Breast epithelium (tissue), 4 donors: ENCODE data around the gene FABP1. TPM values are rescaled to one million over a fixed set of nuclear protein-coding genes. Genes with fewer than 3 reads are reported as not detected.

ENCODE experiments used
- DNase-seq, 2 donors: peaks; one replicate each; pipeline ENCODE4 v3.0.0-alpha.2; 2019; ENCODE audit warnings: low spot score in 2 of 2
- H3K27ac ChIP-seq, 2 donors: fragments of 200-600 bp; sonication (generic) in 1 of 2; one replicate each; pipeline ENCODE4 v1.5.1; 2016 to 2019; ENCODE audit warnings: mild to moderate bottlenecking in 1 of 2
- H3K27me3 ChIP-seq, 2 donors: fragments of 200-600 bp; sonication (generic) in 1 of 2; one replicate each; pipeline versions ENCODE4 v1.5.1 to v1.6.0; 2017 to 2019; ENCODE audit warnings: control low read depth in 1 of 2, mild to moderate bottlenecking in 1 of 2
- H3K36me3 ChIP-seq: fragments of 200-600 bp; one replicate; pipeline ENCODE4 v1.5.1; 2019
- H3K4me1 ChIP-seq, 2 donors: fragments of 200-600 bp; sonication (generic); one replicate each; pipeline ENCODE4 v1.5.1; 2016 to 2019; ENCODE audit warnings: control low read depth in 1 of 2
- H3K4me3 ChIP-seq, 3 donors: fragments of 200-600 bp; sonication (generic); 1 replicate in 2 of 3; 2 replicates in 1 of 3; pipeline ENCODE4 v1.5.1; 2016 to 2019; ENCODE audit warnings: mild to moderate bottlenecking in 3 of 3, moderate library complexity in 2 of 3
- H3K9me3 ChIP-seq, 2 donors: fragments of 200-600 bp; sonication (generic) in 1 of 2; one replicate each; pipeline ENCODE4 v1.5.1; 2016 to 2019; ENCODE audit warnings: control low read depth in 1 of 2
- POLR2A ChIP-seq: fragments of 450-650 bp; IDR thresholded peaks from one replicate; pipeline ENCODE4 v1.6.1; 2016; ENCODE audit warnings: antibody characterized with exemption, mild to moderate bottlenecking, moderate library complexity
- POLR2AphosphoS5 ChIP-seq, 3 donors: sonication (generic); formaldehyde crosslinking; IDR thresholded peaks; one replicate each; pipeline ENCODE4 v1.6.1; 2017; ENCODE audit warnings: antibody characterized with exemption in 3 of 3
- intact Hi-C: fragments of 100-400 bp; cut with DNase I; formaldehyde crosslinking; loops from one replicate; pipeline ENCODE4 v1.15.1; 2023; ENCODE audit warnings: low total_unique reads
- total RNA-seq, 3 donors: library from RNA; depleted of rRNA; stranded (reverse); fragments of >200 nt; gene quantifications; one replicate each; pipeline ENCODE4 v1.1.0, GENCODE V29; 2016
- TF ChIP-seq, protein P1 (sequence below), 3 donors: fragments of 450-650 bp; IDR thresholded peaks; one replicate each; pipeline ENCODE4 v1.5.1; 2016 to 2017; ENCODE audit warnings: antibody characterized with exemption in 3 of 3, mild to moderate bottlenecking in 3 of 3, moderate library complexity in 3 of 3

Gene FABP1
- total RNA-seq, 3 donors from 2014 or later, result 20.0 TPM; not detected in 2

DNA sequence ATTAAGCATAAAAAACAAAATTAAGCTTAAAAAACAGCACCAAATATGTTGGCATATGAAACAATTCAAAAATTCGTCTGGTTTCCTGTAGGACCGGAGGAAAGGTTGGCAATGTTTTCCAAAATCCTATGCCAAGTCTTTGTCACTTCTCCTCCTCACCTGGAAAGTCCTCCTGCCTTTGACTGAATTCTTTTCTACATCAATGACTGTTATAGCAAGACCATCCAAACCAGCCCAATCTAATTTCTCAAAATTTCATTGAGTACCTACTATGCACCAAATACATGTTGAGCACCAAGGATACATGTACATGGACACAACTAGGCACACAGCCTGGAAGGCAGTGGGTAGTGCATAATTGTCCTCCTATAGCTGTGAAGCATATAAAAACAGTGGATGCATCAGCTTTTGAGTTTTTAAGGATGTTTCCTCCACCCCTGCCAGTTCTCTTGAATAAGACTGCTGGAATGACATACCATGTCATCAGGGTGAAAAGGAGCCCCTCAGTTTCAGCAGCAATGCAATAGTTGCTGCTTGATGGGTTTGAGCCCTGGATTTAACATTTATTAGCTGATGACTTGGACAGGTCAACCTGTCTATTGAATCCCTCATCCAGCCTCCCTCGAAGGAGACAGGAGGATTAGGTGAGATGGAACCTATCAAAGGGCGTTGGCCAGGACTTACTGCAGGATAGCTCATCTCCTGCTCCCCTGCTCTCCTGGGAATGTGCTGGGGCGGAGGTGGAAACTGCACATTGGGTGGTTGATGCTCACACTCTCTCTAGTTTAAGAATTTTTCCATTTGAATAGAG is 4.5 kb downstream of the FABP1 start:
- Histone ChIP-seq H3K4me3 (no peak overlapping the region), H3K27ac (no peak overlapping the region), H3K36me3 (no peaks in the 10 kb centered on the region), H3K9me3 (no peaks in the 10 kb centered on the region), H3K27me3 (no peaks in the 10 kb centered on the region), H3K4me1 (no peaks in the 10 kb centered on the region)
- TF ChIP-seq POLR2AphosphoS5 (IDR thresholded peaks at IDR 0.05) (no peak), POLR2A (no peak)
- TF ChIP-seq, protein P1, sequence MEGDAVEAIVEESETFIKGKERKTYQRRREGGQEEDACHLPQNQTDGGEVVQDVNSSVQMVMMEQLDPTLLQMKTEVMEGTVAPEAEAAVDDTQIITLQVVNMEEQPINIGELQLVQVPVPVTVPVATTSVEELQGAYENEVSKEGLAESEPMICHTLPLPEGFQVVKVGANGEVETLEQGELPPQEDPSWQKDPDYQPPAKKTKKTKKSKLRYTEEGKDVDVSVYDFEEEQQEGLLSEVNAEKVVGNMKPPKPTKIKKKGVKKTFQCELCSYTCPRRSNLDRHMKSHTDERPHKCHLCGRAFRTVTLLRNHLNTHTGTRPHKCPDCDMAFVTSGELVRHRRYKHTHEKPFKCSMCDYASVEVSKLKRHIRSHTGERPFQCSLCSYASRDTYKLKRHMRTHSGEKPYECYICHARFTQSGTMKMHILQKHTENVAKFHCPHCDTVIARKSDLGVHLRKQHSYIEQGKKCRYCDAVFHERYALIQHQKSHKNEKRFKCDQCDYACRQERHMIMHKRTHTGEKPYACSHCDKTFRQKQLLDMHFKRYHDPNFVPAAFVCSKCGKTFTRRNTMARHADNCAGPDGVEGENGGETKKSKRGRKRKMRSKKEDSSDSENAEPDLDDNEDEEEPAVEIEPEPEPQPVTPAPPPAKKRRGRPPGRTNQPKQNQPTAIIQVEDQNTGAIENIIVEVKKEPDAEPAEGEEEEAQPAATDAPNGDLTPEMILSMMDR (IDR thresholded peaks at IDR 0.05), result no peak
- intact Hi-C loops, result no loop called here
- no peak for DNase-seq

DNA sequence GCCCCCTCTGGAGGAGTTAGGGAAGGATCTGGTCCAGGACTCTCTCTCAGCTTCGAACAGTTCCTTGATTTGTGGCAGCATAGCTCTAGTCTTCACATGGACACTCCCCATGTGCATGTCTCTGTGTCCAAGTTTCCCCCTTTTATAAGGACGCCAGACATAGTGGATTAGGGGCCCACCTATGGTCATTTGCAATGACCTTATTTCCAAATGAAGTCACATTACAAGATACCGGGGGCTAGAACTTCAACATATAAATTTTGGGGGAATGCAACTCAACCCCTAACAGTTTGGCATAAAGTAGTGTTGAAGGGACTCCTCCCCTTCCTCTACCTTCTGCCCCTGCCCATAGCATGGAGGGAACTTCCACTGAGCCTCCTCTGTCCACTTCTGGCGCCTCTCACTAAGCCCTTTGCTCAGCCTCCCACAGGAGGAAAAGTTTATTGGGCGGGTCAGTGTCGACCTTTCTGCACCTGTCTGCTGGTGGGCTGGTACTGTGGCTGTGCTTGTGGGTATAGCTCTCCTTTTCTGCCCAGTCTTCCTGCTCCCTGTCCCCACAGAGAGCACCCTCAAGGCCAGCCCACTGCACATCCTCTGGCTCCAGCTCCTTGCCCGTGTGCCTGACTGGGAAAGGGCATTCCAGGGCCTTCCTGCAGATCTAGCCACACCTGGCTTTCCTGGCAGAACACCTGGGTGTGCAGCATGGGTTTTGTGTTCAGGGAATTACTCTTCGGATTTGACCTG is 5.5 kb downstream of the FABP1 start:
- no peak overlapping the region for H3K4me3 ChIP-seq
- intact Hi-C loops, result no loop called here
- H3K9me3 ChIP-seq, result no peaks in the 10 kb centered on the region
- no peak overlapping the region for H3K27ac ChIP-seq
- H3K27me3 ChIP-seq, result no peaks in the 10 kb centered on the region
- DNase-seq, result no peak
- H3K4me1 ChIP-seq, result no peaks in the 10 kb centered on the region
- no peaks in the 10 kb centered on the region for H3K36me3 ChIP-seq
- TF ChIP-seq POLR2A, result no peak
- TF ChIP-seq, protein P1 (IDR thresholded peaks at IDR 0.05), result no peak
- TF ChIP-seq POLR2AphosphoS5 (IDR thresholded peaks at IDR 0.05), result no peak

- no peak for TF ChIP-seq POLR2A
- TF ChIP-seq POLR2AphosphoS5 (IDR thresholded peaks at IDR 0.05), result no peak
- TF ChIP-seq, protein P1 (IDR thresholded peaks at IDR 0.05), result no peak
- H3K27me3 ChIP-seq, result no peaks in the 10 kb centered on the region
- no peak for DNase-seq
- no peaks in the 10 kb centered on the region for H3K9me3 ChIP-seq
- intact Hi-C loops, result no loop called here
- no peak overlapping the region for H3K4me3 ChIP-seq
- no peaks in the 10 kb centered on the region for H3K36me3 ChIP-seq
- no peaks in the 10 kb centered on the region for H3K4me1 ChIP-seq
- no peak overlapping the region for H3K27ac ChIP-seq
Observed at GRCh38 chr2:88121678-88122077, 6.2 kb downstream of the FABP1 start.

DNA sequence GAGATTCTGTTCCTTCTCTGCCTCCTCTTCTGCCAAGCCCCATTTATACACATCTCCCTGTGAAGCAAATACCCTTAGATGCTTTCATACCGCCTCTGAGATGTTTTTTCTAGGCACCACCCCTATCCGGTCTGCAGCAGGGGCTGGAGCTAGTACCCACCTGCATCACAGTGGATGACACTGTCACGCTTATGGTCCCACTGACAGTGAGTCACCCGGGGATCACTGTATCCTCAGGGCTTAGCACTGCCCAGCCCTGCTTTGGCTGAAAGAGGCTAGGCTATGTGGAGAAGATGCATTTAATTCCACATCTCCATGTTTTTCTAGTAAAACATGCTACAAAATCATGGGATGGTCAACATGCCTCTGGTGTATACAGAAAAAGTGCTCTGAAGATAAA is 9.9 kb downstream of the FABP1 start:
- Histone ChIP-seq H3K4me1 (no peaks in the 10 kb centered on the region), H3K36me3 (no peaks in the 10 kb centered on the region), H3K27me3 (no peaks in the 10 kb centered on the region), H3K27ac (no peak overlapping the region), H3K9me3 (no peaks in the 10 kb centered on the region), H3K4me3 (no peak overlapping the region)
- no peak for TF ChIP-seq POLR2A
- intact Hi-C loops, result no loop called here
- no peak for DNase-seq

GRCh38 chr2:88116669-88117432 is 11.0 kb downstream of the FABP1 start:
- Histone ChIP-seq H3K27ac (no peak overlapping the region), H3K27me3 (no peaks in the 10 kb centered on the region), H3K4me3 (no peak overlapping the region), H3K36me3 (no peaks in the 10 kb centered on the region), H3K9me3 (no peaks in the 10 kb centered on the region), H3K4me1 (no peaks in the 10 kb centered on the region)
- no peak for DNase-seq
- intact Hi-C loops, result no loop called here
- TF ChIP-seq POLR2A (no peak), POLR2AphosphoS5 (IDR thresholded peaks at IDR 0.05) (no peak)
- TF ChIP-seq, protein P1 (IDR thresholded peaks at IDR 0.05), result no peak
